ENCODE data around the gene FIGN. TPM values are rescaled to one million over a fixed set of nuclear protein-coding genes. Genes with fewer than 3 reads are reported as not detected.

FIGN gene
- total and polyA plus RNA-seq, 4 donors, result 1.1 to 7.8 (median 5.1) TPM

DNA sequence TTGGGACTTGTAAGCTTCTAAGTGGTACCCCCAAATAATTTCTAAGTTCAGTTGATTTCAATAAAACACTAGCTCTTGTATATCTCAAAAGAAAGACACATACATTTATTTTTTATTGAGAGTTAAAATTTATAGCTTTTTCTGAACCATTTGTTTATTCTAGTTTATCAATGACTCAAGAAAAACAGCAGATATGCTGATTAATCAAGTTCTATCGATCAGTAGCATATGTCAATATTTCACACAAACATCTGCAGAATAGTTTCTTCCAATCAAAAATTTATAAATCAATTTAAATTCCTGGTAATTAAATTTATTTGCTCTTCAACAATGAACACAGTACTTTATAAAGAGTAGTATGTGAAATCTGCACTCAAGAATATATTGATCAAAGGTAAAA is 5.3 kb downstream of the FIGN start:
- Histone ChIP-seq H3K27me3 (ENCODE audit: control insufficient read depth in 4 of 4, insufficient read depth in 4 of 4, low read length in 3 of 4) (no peaks in the 10 kb centered on the region), H3K36me3 (ENCODE audit: control insufficient read depth in 4 of 4, insufficient read depth in 3 of 4, low read depth in 1 of 4, low read length in 3 of 4) (no peaks in the 10 kb centered on the region), H3K27ac (ENCODE audit: low read depth in 1 of 2, low read length in 2 of 2) (no peak overlapping the region), H3K4me3 (ENCODE audit: low read depth in 1 of 3, low read length in 3 of 3) (no peak overlapping the region), H3K9ac (ENCODE audit: low read depth in 1 of 2, low read length in 2 of 2) (no peak overlapping the region), H3K4me1 (ENCODE audit: control insufficient read depth in 4 of 4, insufficient read depth in 4 of 4, low read length in 3 of 4) (peaks cover 0 to 21% (median 8%) of the 10 kb centered on the region in 4 donors), H3K9me3 (ENCODE audit: control insufficient read depth in 4 of 4, low read length in 3 of 4) (no peaks in the 10 kb centered on the region)
- TF ChIP-seq TAF1 (conservative IDR thresholded peaks at IDR 0.05) (no peak), FOXA1 (IDR thresholded peaks at IDR 0.05) (no peak), YY1 (IDR thresholded peaks at IDR 0.05) (no peak)
- 35% methylated on average over 1 of the region's 1 CpG for WGBS
- DNase-seq (ENCODE audit: low spot score), result no peak

DNA sequence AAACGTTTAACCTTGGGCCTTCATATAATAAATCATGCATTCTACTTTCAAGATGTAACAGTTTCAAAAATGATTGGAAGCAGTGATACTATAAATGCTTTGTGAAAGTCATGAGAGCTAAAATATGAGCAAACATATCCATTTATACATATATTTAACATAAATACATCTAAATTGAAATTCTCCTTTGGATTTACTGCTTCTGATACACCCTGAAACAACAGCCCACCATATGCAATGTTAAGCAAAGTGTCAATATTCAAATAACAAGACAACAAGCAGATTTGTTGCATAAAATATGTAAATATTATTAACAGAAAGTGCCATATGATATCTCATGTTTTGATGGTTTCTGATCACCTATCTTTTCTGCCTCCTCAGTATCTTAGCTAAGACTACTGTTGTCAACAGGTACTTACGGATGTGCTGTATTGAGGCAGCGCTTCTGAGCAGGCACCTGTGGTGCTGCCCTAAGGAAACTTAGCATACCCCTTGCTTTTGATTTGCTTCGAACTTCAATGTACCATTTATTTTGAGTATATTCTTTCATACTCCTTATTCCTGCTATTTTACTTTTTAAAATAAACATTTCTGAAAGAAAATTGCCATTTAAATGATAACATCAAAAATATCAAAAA is 6.1 kb downstream of the FIGN start:
- no peaks in the 10 kb centered on the region for H3K27me3 ChIP-seq (ENCODE audit: control insufficient read depth in 4 of 4, insufficient read depth in 4 of 4, low read length in 3 of 4)
- WGBS, result 86% methylated on average over 4 of the region's 4 CpGs

DNA sequence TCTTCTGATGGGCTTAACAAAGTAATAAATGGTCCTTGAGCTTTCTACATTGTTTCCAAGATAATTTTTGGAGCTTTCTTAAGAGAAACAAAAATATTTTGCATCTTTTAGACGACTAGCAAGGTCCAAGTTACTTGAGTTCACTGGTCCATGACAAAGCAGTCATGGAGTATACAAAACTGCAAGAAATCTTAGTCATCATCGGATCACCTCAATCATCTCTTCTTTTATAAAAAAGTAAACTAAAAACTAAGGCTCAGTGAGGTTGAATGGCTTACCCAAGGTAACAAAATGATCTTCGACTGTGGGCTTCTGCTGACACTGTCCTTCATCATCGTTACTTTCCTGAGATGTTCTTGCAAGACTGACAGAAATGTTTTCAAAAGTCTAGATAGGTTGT is 11.9 kb downstream of the FIGN start:
- Histone ChIP-seq H3K27me3 (ENCODE audit: control insufficient read depth in 4 of 4, insufficient read depth in 4 of 4, low read length in 3 of 4) (no peaks in the 10 kb centered on the region), H3K9me3 (ENCODE audit: control insufficient read depth in 4 of 4, low read length in 3 of 4) (no peaks in the 10 kb centered on the region), H3K27ac (ENCODE audit: low read depth in 1 of 2, low read length in 2 of 2) (no peak overlapping the region), H3K4me1 (ENCODE audit: control insufficient read depth in 4 of 4, insufficient read depth in 4 of 4, low read length in 3 of 4) (peaks cover 0 to 9% (median 2%) of the 10 kb centered on the region in 4 donors), H3K36me3 (ENCODE audit: control insufficient read depth in 4 of 4, insufficient read depth in 3 of 4, low read depth in 1 of 4, low read length in 3 of 4) (no peaks in the 10 kb centered on the region), H3K4me3 (ENCODE audit: low read depth in 1 of 3, low read length in 3 of 3) (no peak overlapping the region), H3K9ac (ENCODE audit: low read depth in 1 of 2, low read length in 2 of 2) (no peak overlapping the region)
- 86% methylated on average over 4 of the region's 4 CpGs for WGBS
- DNase-seq (ENCODE audit: low spot score), result no peak
- TF ChIP-seq EGR1 (IDR thresholded peaks at IDR 0.05; ENCODE audit: low read depth in 2 of 2), result no peak
- TF ChIP-seq YY1 (IDR thresholded peaks at IDR 0.05), result no peak
- TF ChIP-seq, protein P1, sequence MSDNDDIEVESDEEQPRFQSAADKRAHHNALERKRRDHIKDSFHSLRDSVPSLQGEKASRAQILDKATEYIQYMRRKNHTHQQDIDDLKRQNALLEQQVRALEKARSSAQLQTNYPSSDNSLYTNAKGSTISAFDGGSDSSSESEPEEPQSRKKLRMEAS (IDR thresholded peaks at IDR 0.05), result no peak
- no peak for TF ChIP-seq FOXA2 (IDR thresholded peaks at IDR 0.05)
- no peak for TF ChIP-seq HNF4A (conservative IDR thresholded peaks at IDR 0.05)
- no peak for TF ChIP-seq SP1 (IDR thresholded peaks at IDR 0.05)
- TF ChIP-seq, protein P2, sequence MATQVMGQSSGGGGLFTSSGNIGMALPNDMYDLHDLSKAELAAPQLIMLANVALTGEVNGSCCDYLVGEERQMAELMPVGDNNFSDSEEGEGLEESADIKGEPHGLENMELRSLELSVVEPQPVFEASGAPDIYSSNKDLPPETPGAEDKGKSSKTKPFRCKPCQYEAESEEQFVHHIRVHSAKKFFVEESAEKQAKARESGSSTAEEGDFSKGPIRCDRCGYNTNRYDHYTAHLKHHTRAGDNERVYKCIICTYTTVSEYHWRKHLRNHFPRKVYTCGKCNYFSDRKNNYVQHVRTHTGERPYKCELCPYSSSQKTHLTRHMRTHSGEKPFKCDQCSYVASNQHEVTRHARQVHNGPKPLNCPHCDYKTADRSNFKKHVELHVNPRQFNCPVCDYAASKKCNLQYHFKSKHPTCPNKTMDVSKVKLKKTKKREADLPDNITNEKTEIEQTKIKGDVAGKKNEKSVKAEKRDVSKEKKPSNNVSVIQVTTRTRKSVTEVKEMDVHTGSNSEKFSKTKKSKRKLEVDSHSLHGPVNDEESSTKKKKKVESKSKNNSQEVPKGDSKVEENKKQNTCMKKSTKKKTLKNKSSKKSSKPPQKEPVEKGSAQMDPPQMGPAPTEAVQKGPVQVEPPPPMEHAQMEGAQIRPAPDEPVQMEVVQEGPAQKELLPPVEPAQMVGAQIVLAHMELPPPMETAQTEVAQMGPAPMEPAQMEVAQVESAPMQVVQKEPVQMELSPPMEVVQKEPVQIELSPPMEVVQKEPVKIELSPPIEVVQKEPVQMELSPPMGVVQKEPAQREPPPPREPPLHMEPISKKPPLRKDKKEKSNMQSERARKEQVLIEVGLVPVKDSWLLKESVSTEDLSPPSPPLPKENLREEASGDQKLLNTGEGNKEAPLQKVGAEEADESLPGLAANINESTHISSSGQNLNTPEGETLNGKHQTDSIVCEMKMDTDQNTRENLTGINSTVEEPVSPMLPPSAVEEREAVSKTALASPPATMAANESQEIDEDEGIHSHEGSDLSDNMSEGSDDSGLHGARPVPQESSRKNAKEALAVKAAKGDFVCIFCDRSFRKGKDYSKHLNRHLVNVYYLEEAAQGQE (IDR thresholded peaks at IDR 0.05), result no peak
- no peak for TF ChIP-seq RXRA (IDR thresholded peaks at IDR 0.05)
- TF ChIP-seq FOXA1 (IDR thresholded peaks at IDR 0.05), result no peak
- TF ChIP-seq, protein P3, sequence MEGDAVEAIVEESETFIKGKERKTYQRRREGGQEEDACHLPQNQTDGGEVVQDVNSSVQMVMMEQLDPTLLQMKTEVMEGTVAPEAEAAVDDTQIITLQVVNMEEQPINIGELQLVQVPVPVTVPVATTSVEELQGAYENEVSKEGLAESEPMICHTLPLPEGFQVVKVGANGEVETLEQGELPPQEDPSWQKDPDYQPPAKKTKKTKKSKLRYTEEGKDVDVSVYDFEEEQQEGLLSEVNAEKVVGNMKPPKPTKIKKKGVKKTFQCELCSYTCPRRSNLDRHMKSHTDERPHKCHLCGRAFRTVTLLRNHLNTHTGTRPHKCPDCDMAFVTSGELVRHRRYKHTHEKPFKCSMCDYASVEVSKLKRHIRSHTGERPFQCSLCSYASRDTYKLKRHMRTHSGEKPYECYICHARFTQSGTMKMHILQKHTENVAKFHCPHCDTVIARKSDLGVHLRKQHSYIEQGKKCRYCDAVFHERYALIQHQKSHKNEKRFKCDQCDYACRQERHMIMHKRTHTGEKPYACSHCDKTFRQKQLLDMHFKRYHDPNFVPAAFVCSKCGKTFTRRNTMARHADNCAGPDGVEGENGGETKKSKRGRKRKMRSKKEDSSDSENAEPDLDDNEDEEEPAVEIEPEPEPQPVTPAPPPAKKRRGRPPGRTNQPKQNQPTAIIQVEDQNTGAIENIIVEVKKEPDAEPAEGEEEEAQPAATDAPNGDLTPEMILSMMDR (IDR thresholded peaks at IDR 0.05; ENCODE audit: low read depth, low read length, missing input control), result no peak
- no peak for TF ChIP-seq TAF1 (conservative IDR thresholded peaks at IDR 0.05)
- TF ChIP-seq JUND (IDR thresholded peaks at IDR 0.05), result no peak
- TF ChIP-seq, protein P4, sequence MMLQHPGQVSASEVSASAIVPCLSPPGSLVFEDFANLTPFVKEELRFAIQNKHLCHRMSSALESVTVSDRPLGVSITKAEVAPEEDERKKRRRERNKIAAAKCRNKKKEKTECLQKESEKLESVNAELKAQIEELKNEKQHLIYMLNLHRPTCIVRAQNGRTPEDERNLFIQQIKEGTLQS (IDR thresholded peaks at IDR 0.05), result no peak
- TF ChIP-seq NR2F2 (IDR thresholded peaks at IDR 0.05), result no peak

More for the DNA sequence above, 6.1 kb downstream of the FIGN start:
- no peak for DNase-seq (ENCODE audit: low spot score)
- Histone ChIP-seq H3K4me3 (ENCODE audit: low read depth in 1 of 3, low read length in 3 of 3) (no peak overlapping the region), H3K9me3 (ENCODE audit: control insufficient read depth in 4 of 4, low read length in 3 of 4) (no peaks in the 10 kb centered on the region), H3K4me1 (ENCODE audit: control insufficient read depth in 4 of 4, insufficient read depth in 4 of 4, low read length in 3 of 4) (peaks cover 0 to 20% (median 7%) of the 10 kb centered on the region in 4 donors), H3K36me3 (ENCODE audit: control insufficient read depth in 4 of 4, insufficient read depth in 3 of 4, low read depth in 1 of 4, low read length in 3 of 4) (no peaks in the 10 kb centered on the region), H3K9ac (ENCODE audit: low read depth in 1 of 2, low read length in 2 of 2) (no peak overlapping the region), H3K27ac (ENCODE audit: low read depth in 1 of 2, low read length in 2 of 2) (no peak overlapping the region)
- TF ChIP-seq GABPA (IDR thresholded peaks at IDR 0.05 in 1 of 2, conservative IDR thresholded peaks at IDR 0.05 in 1 of 2) (no peak), EGR1 (IDR thresholded peaks at IDR 0.05; ENCODE audit: low read depth in 2 of 2) (no peak), YY1 (IDR thresholded peaks at IDR 0.05) (no peak)
- TF ChIP-seq, protein P2 (IDR thresholded peaks at IDR 0.05), result no peak

All from liver (tissue), 9 donors.